Measurements from ENCODE around the gene NXN.

NXN gene

DNA sequence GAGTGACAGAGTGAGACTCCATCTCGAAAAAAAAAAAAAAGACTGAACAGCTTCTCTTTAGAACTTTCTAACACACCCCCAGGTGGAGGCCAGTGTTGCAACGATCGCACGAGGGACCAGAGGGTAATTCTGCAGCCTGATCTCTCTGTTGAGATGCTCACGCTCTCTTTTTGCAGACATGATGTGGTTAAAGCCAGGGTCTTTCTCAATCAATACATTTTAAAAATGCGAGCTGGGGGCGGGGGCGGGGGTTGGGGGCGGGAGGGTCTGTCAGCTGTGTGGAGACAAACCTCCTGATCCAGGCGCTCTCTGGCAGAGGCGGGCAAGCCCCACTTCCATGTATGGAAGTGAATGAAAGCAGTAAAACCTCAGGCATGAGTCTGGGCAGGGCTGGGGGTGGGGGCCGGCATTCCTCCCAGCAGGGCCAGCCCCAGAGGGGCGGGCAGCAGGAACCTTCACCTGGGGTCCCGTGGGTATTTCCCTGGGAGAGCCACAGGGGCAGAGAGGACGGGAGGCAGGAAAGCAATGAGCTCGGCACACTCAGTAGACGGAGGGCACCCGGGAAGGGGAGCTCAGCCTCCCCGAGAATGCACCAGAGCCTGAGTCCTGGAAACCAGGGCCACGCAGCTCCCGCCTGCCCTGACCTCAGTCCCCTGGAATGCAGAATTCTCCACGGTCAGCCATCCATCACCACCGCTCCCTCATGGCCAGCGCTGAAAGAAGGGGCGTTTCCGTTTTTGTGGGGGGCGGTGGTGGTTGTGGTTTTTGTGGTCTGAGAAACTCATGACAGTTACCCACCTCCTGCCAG is 28.0 kb downstream of the NXN start:
- Histone ChIP-seq H3K79me2 (ENCODE audit: control insufficient read depth, low read length) (no peaks in the 10 kb centered on the region), H3K4me2 (ENCODE audit: low read length) (no peak overlapping the region), H3K4me3 (ENCODE audit: low read length) (no peak overlapping the region), H3K36me3 (ENCODE audit: control insufficient read depth, low read length) (no peaks in the 10 kb centered on the region), H3F3A (ENCODE audit: control insufficient read depth, insufficient read depth) (peaks cover 3% of the 10 kb centered on the region; the same call in 1 of the 2 replicates), H3K27me3 (ENCODE audit: control insufficient read depth, low read length) (peaks cover 3% of the 10 kb centered on the region; the same call in 1 of the 2 replicates), H3K9me3 (ENCODE audit: control insufficient read depth, insufficient read depth, low read length) (no peaks in the 10 kb centered on the region), H3K4me1 (ENCODE audit: control insufficient read depth, low read length) (peaks cover 6% of the 10 kb centered on the region), H3K27ac (ENCODE audit: low read depth, low read length) (no peak overlapping the region), H4K20me1 (ENCODE audit: control insufficient read depth, insufficient read depth, low read depth, low read length) (no peaks in the 10 kb centered on the region), H3K9me2 (replicated peaks; ENCODE audit: control insufficient read depth, low read length) (no peaks in the 10 kb centered on the region)
- TF ChIP-seq, protein P1, sequence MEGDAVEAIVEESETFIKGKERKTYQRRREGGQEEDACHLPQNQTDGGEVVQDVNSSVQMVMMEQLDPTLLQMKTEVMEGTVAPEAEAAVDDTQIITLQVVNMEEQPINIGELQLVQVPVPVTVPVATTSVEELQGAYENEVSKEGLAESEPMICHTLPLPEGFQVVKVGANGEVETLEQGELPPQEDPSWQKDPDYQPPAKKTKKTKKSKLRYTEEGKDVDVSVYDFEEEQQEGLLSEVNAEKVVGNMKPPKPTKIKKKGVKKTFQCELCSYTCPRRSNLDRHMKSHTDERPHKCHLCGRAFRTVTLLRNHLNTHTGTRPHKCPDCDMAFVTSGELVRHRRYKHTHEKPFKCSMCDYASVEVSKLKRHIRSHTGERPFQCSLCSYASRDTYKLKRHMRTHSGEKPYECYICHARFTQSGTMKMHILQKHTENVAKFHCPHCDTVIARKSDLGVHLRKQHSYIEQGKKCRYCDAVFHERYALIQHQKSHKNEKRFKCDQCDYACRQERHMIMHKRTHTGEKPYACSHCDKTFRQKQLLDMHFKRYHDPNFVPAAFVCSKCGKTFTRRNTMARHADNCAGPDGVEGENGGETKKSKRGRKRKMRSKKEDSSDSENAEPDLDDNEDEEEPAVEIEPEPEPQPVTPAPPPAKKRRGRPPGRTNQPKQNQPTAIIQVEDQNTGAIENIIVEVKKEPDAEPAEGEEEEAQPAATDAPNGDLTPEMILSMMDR (IDR thresholded peaks at IDR 0.05; ENCODE audit: low read depth, low read length, poor library complexity, severe bottlenecking) = no peak
- no peak for TF ChIP-seq EZH2phosphoT487 (IDR thresholded peaks at IDR 0.05; ENCODE audit: borderline replicate concordance, low read length)

DNA sequence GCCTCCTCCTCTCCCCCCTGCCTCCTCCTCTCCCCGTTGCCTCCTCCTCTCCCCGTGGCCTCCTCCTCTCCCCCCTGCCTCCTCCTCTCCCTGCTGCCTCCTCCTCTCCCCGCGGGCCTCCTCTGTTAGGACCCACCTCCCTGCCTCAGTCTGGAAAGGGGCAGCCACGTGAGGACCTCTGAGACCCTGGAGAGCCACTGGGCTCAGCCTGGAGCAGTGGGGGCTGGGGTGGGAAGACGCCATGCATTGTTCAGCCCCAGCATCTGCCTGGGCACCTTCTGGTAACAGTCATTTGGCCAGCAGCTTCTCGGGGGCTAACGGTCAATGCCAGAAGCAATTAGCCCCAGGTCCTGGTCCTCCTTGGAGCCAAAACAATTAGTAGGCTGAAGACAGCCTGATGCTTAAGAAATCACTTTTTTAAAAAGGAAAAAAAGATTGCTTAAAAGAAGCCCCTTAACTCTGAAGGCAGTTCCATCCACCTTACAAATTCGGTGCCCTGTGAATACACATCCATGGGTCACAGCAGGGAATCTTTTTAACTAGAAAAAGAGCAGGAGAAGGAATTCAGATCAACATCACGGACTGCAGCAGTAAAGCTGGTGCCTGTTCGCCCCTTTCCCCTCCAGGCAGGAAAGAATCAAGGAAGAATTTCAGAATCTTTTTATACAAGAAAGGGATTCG is 29.8 kb downstream of the NXN start:
- no peaks in the 10 kb centered on the region for H3K9me3 ChIP-seq (ENCODE audit: control insufficient read depth, insufficient read depth, low read length)
- H3K79me2 ChIP-seq (ENCODE audit: control insufficient read depth, low read length) = no peaks in the 10 kb centered on the region
- H3K36me3 ChIP-seq (ENCODE audit: control insufficient read depth, low read length) = no peaks in the 10 kb centered on the region
- H3K9me2 ChIP-seq (replicated peaks; ENCODE audit: control insufficient read depth, low read length) = no peaks in the 10 kb centered on the region
- TF ChIP-seq EZH2phosphoT487 (IDR thresholded peaks at IDR 0.05; ENCODE audit: borderline replicate concordance, low read length) = no peak
- no peaks in the 10 kb centered on the region for H4K20me1 ChIP-seq (ENCODE audit: control insufficient read depth, insufficient read depth, low read depth, low read length)
- H3K27me3 ChIP-seq (ENCODE audit: control insufficient read depth, low read length) = peaks cover 3% of the 10 kb centered on the region; the same call in 1 of the 2 replicates
- H3K4me2 ChIP-seq (ENCODE audit: low read length) = no peak overlapping the region
- peaks cover 6% of the 10 kb centered on the region for H3K4me1 ChIP-seq (ENCODE audit: control insufficient read depth, low read length)
- no peak overlapping the region for H3K4me3 ChIP-seq (ENCODE audit: low read length)
- H3F3A ChIP-seq (ENCODE audit: control insufficient read depth, insufficient read depth) = peaks cover 3% of the 10 kb centered on the region; the same call in 1 of the 2 replicates
- H3K27ac ChIP-seq (ENCODE audit: low read depth, low read length) = no peak overlapping the region

DNA sequence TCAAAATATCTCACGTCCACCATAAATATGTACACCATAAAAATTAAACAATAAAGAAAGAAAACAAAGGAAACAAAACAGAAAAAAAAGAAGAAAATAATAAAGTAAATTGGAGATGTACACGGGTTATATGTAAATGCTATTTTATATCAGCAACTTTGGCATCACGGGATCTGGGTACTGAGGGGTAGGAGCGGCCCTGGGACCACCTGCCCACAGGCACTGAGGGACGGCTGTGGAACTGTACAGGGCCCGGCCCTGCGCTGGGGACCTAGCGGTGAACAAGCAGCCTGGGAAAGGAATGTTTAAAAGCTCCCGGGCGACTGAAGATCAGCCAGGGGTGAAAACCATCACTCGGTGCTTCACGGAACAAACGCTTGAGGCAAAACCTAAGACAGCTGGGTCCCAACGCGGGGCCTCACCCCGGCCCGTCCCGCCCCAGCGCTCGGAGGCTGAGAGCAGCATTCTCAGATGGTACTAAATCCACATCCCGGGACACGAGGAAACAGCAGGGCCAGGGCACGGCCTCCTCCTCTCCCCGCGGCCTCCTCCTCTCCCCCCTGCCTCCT is 31.2 kb downstream of the NXN start:
- Histone ChIP-seq H3K4me1 (ENCODE audit: control insufficient read depth, low read length) (peaks cover 6% of the 10 kb centered on the region), H3K4me3 (ENCODE audit: low read length) (no peak overlapping the region), H3K9me3 (ENCODE audit: control insufficient read depth, insufficient read depth, low read length) (no peaks in the 10 kb centered on the region), H4K20me1 (ENCODE audit: control insufficient read depth, insufficient read depth, low read depth, low read length) (no peaks in the 10 kb centered on the region), H3K27me3 (ENCODE audit: control insufficient read depth, low read length) (peaks cover 3% of the 10 kb centered on the region; the same call in 1 of the 2 replicates), H3K4me2 (ENCODE audit: low read length) (no peak overlapping the region), H3K27ac (ENCODE audit: low read depth, low read length) (no peak overlapping the region), H3K36me3 (ENCODE audit: control insufficient read depth, low read length) (no peaks in the 10 kb centered on the region), H3F3A (ENCODE audit: control insufficient read depth, insufficient read depth) (peaks cover 3% of the 10 kb centered on the region; the same call in 1 of the 2 replicates), H3K79me2 (ENCODE audit: control insufficient read depth, low read length) (no peaks in the 10 kb centered on the region), H3K9me2 (replicated peaks; ENCODE audit: control insufficient read depth, low read length) (no peaks in the 10 kb centered on the region)
- no peak for TF ChIP-seq EZH2phosphoT487 (IDR thresholded peaks at IDR 0.05; ENCODE audit: borderline replicate concordance, low read length)
- TF ChIP-seq, protein P1 (IDR thresholded peaks at IDR 0.05; ENCODE audit: low read depth, low read length, poor library complexity, severe bottlenecking) = no peak
